Subcutaneous adipose tissue (tissue), 4 donors: ENCODE data around the gene TRMT11. TPM values are rescaled to one million over a fixed set of nuclear protein-coding genes. Genes with fewer than 3 reads are reported as not detected.

ENCODE experiments used
- CTCF ChIP-seq: fragments of 450-650 bp; IDR thresholded peaks from one replicate; pipeline ENCODE4 v1.5.1; 2016; ENCODE audit warnings: low read depth, mild to moderate bottlenecking, control low read depth, antibody characterized with exemption, moderate library complexity
- total RNA-seq, 4 donors: library from RNA; depleted of rRNA; stranded (reverse); fragments of >200 nt; gene quantifications; one replicate each; pipeline ENCODE4 v1.1.0, GENCODE V29; 2016

TRMT11 gene
- total RNA-seq, 4 donors from 2014 or later: 16.1 to 27.6 (median 16.4) TPM

DNA sequence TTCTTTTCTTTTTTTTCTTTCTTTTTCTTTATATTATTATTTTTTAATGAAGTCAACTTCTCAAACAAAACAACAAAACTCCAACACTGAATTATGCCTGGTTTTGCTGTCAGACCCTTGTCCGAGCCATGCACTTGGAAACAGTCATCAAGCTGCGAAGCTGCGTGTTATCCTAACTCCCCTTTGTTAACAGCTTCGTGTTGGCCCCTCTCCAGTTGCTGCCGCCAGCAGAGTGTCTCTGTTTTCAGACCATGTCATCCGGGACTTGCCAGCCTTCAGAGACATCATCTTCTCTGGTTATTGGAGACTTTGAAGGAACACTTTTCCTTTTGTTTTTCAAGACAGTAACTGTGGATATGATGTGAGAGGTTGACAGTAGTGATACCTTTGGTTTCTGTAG, 83.1 kb downstream of the TRMT11 start:
- TF ChIP-seq CTCF: no peak

DNA sequence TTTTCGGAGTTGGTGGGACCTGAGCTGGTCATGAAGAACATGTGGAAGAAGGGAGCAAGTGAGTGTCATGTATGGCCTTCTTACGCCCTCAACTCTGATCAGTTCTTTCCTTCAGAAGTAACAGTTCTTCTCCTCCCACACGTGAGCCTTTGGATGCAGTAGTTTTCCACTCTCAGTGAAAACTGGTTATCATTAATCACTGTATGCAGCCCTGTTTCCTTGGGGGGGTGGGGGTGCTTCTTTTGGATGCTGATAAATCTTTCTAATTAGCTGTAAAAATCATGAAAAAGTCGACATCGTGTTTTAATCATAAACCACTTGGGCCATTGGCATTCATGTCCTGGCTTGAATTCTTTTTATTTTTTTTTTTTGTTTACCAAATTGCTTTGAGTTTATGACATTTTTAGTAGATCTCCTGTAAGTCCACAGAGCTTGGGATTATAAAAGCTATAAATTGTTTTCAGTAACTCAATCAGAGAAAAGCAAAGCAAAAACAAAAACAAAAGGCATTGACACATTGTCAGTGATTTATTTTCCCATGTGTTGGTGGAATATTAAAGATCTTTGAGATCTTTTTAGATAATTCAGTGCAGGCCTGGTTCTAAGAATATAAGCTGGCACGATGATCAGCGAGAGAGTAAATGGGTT, 84.8 kb downstream of the TRMT11 start:
- TF ChIP-seq CTCF: no peak

DNA sequence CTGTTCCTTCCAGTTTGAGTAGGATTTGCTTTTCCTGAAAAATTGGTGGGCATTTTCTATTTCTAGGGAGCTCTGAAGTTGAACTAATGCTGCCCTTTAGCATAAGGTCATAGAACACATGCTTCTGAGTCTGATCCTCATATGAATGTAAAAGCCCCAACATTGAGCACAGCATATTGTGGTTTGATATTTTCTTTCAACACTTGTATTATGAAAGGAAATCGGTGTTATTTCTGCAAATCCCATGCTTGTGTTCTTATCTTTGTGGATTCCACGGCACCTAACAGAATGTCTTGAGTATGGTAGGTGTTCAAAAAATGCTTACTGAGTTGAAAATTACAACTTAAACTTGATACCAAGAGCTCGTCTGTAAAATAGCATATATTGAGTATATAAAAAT, 85.8 kb downstream of the TRMT11 start:
- no peak for TF ChIP-seq CTCF

DNA sequence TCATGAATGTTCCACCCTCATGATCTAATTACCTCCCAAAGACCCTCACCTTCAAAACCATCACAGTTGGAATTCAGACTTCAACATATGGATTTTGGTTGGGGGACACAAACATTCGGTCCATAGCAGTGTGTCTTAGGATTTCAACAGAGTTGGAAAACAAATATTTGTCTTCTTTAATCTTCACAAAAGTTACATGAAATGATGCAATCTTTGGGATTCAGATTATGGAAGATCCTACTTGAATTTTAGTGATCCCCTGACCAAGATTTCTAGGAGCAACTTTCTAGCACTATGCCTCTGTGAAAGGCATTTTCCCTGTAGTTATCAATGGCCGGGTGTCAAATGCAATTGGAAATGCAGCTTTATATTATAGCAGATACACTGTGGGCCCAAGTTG, 86.5 kb downstream of the TRMT11 start:
- TF ChIP-seq CTCF: no peak

GRCh38 chr6:126075335-126076071, 89.2 kb downstream of the TRMT11 start:
- no peak for TF ChIP-seq CTCF

- no peak for TF ChIP-seq CTCF
Measured at GRCh38 chr6:126076992-126077664, 90.8 kb downstream of the TRMT11 start.
